Naive thymus-derived CD4-positive, alpha-beta T cell (primary cell): ENCODE results near the gene ZNF91. TPM values are rescaled to one million over a fixed set of nuclear protein-coding genes. Genes with fewer than 3 reads are reported as not detected.

ENCODE experiments used
- ATAC-seq: fragments of 150-1000 bp; cut with Tn5 transposase; 2 replicates; pipeline ENCODE4 v1.10.0; 2021; ENCODE audit warnings: mild to moderate bottlenecking, moderate library complexity
- CTCF ChIA-PET: fragments of 350-600 bp; sonication (Branson Sonifier 250); formaldehyde crosslinking; loops from one replicate; lab custom pipeline; 2021; ENCODE audit warnings: antibody characterized with exemption; lab: Charles Lee
- POLR2A ChIA-PET: fragments of 350-600 bp; sonication (Branson Sonifier 250); formaldehyde crosslinking; loops from one replicate; lab custom pipeline; 2021; ENCODE audit warnings: antibody characterized with exemption, inconsistent platforms; lab: Charles Lee
- DNase-seq, 9 donors: peaks; one replicate each; pipeline versions ENCODE4 v3.0.0 to v3.0.0-alpha.2; 2020 to 2022; ENCODE audit warnings: mixed read lengths in 1 of 9
- H3K27ac ChIP-seq: one replicate; pipeline ENCODE4 v1.7.0; 2013; ENCODE audit warnings: mild to moderate bottlenecking, low read depth, low read length, moderate library complexity
- H3K27me3 ChIP-seq, 2 donors: one replicate each; pipeline ENCODE4 v1.7.0; 2013; ENCODE audit warnings: low read length in 2 of 2, mild to moderate bottlenecking in 2 of 2, moderate library complexity in 2 of 2; ENCODE audit not compliant: control insufficient read depth in 2 of 2, insufficient read depth in 2 of 2
- H3K36me3 ChIP-seq, 3 experiments: 1 replicate in 2 of 3; 2 replicates in 1 of 3; pipeline ENCODE4 v1.7.0; 2013; ENCODE audit warnings: low read length in 3 of 3, mild to moderate bottlenecking in 3 of 3, moderate library complexity in 1 of 3; ENCODE audit not compliant: insufficient read depth in 3 of 3, control insufficient read depth in 2 of 3
- H3K4me1 ChIP-seq, 2 donors: one replicate each; pipeline ENCODE4 v1.7.0; 2013; ENCODE audit warnings: low read length in 2 of 2, mild to moderate bottlenecking in 2 of 2, moderate library complexity in 1 of 2; ENCODE audit not compliant: control insufficient read depth in 2 of 2, insufficient read depth in 2 of 2
- H3K4me3 ChIP-seq: 2 replicates; pipeline ENCODE4 v1.7.0; 2013; ENCODE audit warnings: mild to moderate bottlenecking, low read length
- H3K9me3 ChIP-seq, 3 experiments: 1 replicate in 2 of 3; 2 replicates in 1 of 3; pipeline ENCODE4 v1.7.0; 2013; ENCODE audit warnings: low read length in 3 of 3; ENCODE audit not compliant: control insufficient read depth in 2 of 3
- H3K27ac Mint-ChIP-seq, 9 donors: one replicate each; pipeline ENCODE4 v1.8.0; 2020 to 2022; ENCODE audit warnings: mixed read lengths in 9 of 9, mild to moderate bottlenecking in 8 of 9, moderate library complexity in 5 of 9, inconsistent platforms in 2 of 9
- H3K27me3 Mint-ChIP-seq, 5 donors: one replicate each; pipeline ENCODE4 v1.8.0; 2021 to 2022; ENCODE audit warnings: mixed read lengths in 5 of 5, mild to moderate bottlenecking in 1 of 5
- H3K36me3 Mint-ChIP-seq, 5 donors: one replicate each; pipeline ENCODE4 v1.8.0; 2020 to 2022; ENCODE audit warnings: mixed read lengths in 5 of 5, mild to moderate bottlenecking in 3 of 5, inconsistent platforms in 1 of 5
- H3K4me1 Mint-ChIP-seq, 7 donors: one replicate each; pipeline ENCODE4 v1.8.0; 2020 to 2022; ENCODE audit warnings: mixed read lengths in 7 of 7, mild to moderate bottlenecking in 3 of 7, inconsistent platforms in 1 of 7
- H3K4me3 Mint-ChIP-seq, 10 donors: one replicate each; pipeline ENCODE4 v1.8.0; 2020 to 2022; ENCODE audit warnings: mild to moderate bottlenecking in 10 of 10, mixed read lengths in 10 of 10, moderate library complexity in 6 of 10, inconsistent platforms in 2 of 10
- H3K9me3 Mint-ChIP-seq, 11 donors: one replicate each; pipeline ENCODE4 v1.8.0; 2020 to 2022; ENCODE audit warnings: mixed read lengths in 11 of 11, mild to moderate bottlenecking in 4 of 11, inconsistent platforms in 1 of 11, moderate library complexity in 1 of 11
- intact Hi-C, 2 donors: fragments of 100-400 bp; cut with micrococcal nuclease; formaldehyde crosslinking; loops; one replicate each; pipeline ENCODE4 v1.15.1; 2023
- polyA plus RNA-seq, 2 donors: library from polyadenylated mRNA; unstranded; fragments of 300-500 nt; fragmentation: Illumina TruSeq; gene quantifications; one replicate each; pipeline ENCODE4 v1.2.3, GENCODE V29; 2021
- total RNA-seq, 6 experiments: library from RNA in 5 of 6; stranded (reverse) in 5 of 6; gene quantifications; 1 replicate in 5 of 6; 2 replicates in 1 of 6; pipeline ENCODE4 v1.2.3 and lab custom pipeline; 2021 to 2026

ZNF91 gene
- total and polyA plus RNA-seq, 7 experiments from 2014 or later: 40.5 to 165 (median 85.7) TPM

DNA sequence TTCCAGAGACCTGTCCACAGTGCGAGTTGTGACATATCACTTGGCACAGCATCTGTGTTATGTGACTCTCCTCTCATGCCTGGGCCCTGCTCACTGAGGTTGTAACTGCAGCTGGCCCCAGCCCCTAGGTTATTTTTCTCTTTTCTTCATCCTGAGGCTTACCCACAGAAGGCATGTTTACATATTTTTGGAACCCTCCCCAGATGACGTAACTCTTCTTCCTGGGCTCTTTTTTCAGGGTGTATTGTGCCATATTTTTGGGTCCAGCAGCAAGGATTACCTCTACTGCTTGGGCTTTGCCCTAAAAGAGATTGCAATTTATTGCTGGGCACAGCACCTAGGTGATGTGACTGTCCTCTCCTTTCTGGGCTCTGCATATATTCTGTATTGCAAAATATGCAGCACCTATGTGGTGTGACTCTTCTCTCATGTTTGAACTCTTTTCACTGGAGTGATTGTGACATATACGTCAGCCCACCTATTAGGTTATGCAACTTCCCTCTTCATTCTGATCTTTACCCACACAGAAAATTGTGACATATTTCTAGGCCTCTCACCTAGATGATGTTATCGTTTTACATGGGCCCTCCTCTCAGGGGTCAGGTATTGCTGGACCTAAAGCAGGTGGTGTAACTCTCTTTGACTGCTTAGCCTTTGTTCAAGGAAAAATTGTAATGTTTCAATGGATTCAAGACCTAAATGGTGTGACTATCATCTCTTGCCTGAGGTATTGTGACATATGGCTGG, 80.6 kb downstream of the ZNF91 start:
- Histone ChIP-seq H3K4me1 (no peaks in the 10 kb centered on the region), H3K36me3 (no peaks in the 10 kb centered on the region), H3K27ac (no peak overlapping the region), H3K27me3 (no peaks in the 10 kb centered on the region), H3K9me3 (peaks cover 0 to 3% (median 0%) of the 10 kb centered on the region in 3 experiments), H3K4me3 (no peak overlapping the region)
- Mint-ChIP-seq H3K4me3 (no peak overlapping the region), H3K27ac (no peak overlapping the region), H3K27me3 (no peaks in the 10 kb centered on the region), H3K36me3 (peaks cover 0 to 8% (median 0%) of the 10 kb centered on the region in 5 donors), H3K9me3 (peaks cover 3 to 64% (median 17%) of the 10 kb centered on the region in 11 donors), H3K4me1 (no peaks in the 10 kb centered on the region)
- DNase-seq (no peak), ATAC-seq (no peak)
- intact Hi-C loops: no loop called here
- ChIA-PET CTCF (no interaction called here), POLR2A (no interaction called here)

DNA sequence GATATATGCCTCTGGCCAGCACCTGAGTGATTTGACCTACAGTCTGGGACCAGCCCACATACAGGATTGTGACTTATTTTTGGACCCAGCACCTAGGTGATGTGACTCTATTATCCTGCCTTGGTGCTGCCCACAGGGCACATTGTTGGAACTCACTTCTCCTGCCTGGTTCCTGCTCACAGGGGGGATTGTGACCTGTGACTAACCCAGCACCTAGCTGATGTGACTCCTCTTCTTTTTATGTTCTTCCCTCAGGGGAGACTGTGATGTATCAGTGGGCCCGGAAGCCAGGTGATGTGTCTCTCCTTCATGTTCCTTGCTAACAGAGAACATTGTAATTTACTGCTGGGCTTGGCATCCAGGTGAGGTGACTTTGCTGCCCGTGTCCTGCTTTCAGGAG, 82.1 kb downstream of the ZNF91 start:
- CTCF ChIA-PET: no interaction called here
- Histone ChIP-seq H3K27ac (no peak overlapping the region), H3K4me1 (no peaks in the 10 kb centered on the region), H3K4me3 (no peak overlapping the region), H3K27me3 (no peaks in the 10 kb centered on the region), H3K36me3 (no peaks in the 10 kb centered on the region), H3K9me3 (peaks cover 0 to 3% (median 0%) of the 10 kb centered on the region in 3 experiments)
- ATAC-seq: no peak
- H3K27ac Mint-ChIP-seq: no peak overlapping the region
- H3K36me3 Mint-ChIP-seq: peaks cover 0 to 3% (median 0%) of the 10 kb centered on the region in 5 donors
- POLR2A ChIA-PET: no interaction called here
- intact Hi-C loops: no loop called here
- DNase-seq: no peak
- H3K4me1 Mint-ChIP-seq: no peaks in the 10 kb centered on the region
- H3K9me3 Mint-ChIP-seq: peaks cover 0 to 63% (median 12%) of the 10 kb centered on the region in 11 donors
- no peaks in the 10 kb centered on the region for H3K27me3 Mint-ChIP-seq
- H3K4me3 Mint-ChIP-seq: no peak overlapping the region

DNA sequence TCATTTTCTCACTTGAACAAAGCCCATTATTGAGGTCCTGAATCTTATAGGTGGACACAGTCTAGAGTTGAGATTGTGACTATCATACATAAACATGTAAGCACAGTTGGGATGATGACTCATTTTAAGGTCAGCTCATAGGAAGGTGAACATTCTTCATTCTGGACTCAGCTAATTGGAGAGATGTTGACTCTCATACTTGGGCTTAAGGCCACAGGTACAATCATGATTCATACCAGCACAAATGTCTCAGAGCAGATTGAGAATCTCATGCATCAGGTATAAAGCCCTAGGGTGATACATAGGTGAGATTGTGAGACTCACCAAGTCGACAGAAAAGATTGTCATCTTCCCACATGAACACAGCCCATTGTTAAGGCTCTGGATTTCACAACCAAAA, 82.8 kb downstream of the ZNF91 start:
- H3K4me1 ChIP-seq: no peaks in the 10 kb centered on the region
- CTCF ChIA-PET: no interaction called here
- H3K36me3 Mint-ChIP-seq: peaks cover 0 to 3% (median 0%) of the 10 kb centered on the region in 5 donors
- H3K9me3 ChIP-seq: no peaks in the 10 kb centered on the region
- no peak overlapping the region for H3K27ac Mint-ChIP-seq
- H3K4me3 Mint-ChIP-seq: no peak overlapping the region
- no peak for DNase-seq
- peaks cover 0 to 61% (median 5%) of the 10 kb centered on the region in 11 donors for H3K9me3 Mint-ChIP-seq
- POLR2A ChIA-PET: no interaction called here
- no peak overlapping the region for H3K4me3 ChIP-seq
- intact Hi-C loops: no loop called here
- no peaks in the 10 kb centered on the region for H3K27me3 Mint-ChIP-seq
- no peaks in the 10 kb centered on the region for H3K4me1 Mint-ChIP-seq
- H3K27me3 ChIP-seq: no peaks in the 10 kb centered on the region
- H3K36me3 ChIP-seq: no peaks in the 10 kb centered on the region
- ATAC-seq: no peak
- H3K27ac ChIP-seq: no peak overlapping the region

DNA sequence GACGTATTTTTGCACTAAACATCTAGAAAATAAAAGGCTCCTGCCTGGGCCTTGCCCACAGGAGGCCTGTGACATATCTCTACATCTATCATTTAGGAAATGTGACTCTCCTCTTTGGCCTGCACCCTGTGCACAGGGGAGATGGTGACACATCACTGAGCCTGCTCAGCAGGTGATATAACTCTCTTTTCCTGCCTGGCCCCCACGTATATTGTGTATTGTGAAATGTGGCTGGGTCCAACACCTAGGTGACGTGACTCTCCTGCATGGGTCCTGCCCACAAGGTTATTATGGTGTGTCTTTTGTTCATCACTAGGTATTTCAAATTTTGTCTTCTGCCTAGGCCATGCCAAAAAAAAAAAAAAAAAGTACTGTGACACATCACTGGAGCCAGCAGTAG, 83.7 kb downstream of the ZNF91 start:
- no peak for DNase-seq
- intact Hi-C loops: no loop called here
- Histone ChIP-seq H3K36me3 (no peaks in the 10 kb centered on the region), H3K27ac (no peak overlapping the region), H3K4me1 (no peaks in the 10 kb centered on the region), H3K27me3 (no peaks in the 10 kb centered on the region), H3K4me3 (no peak overlapping the region), H3K9me3 (no peaks in the 10 kb centered on the region)
- no peak for ATAC-seq
- ChIA-PET CTCF (no interaction called here), POLR2A (no interaction called here)
- Mint-ChIP-seq H3K4me3 (no peak overlapping the region), H3K36me3 (peaks cover 0 to 3% (median 0%) of the 10 kb centered on the region in 5 donors), H3K4me1 (no peaks in the 10 kb centered on the region), H3K9me3 (peaks cover 0 to 63% (median 4%) of the 10 kb centered on the region in 11 donors), H3K27me3 (no peaks in the 10 kb centered on the region), H3K27ac (no peak overlapping the region)

DNA sequence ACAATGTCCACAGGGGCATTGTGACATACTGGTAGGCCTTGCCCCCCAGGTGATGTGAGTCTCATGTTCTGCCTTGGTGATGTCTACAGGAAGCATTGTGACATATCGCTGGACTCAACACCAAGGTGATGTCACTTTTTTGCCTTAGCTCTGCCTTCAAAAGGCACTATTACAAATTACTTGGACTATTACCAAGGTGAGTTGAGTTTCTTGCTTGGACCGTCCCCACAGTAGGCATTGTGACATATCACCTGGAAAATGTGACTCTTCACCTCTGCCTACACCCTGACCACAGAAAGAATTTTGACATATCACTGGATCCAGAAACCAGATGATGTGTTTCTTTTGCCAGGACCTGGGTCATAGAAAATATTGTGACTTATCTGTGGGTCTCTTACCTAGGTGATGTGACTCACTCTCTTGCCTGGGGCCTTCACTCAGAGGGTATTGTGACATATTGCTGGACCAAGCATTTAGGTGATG, 84.5 kb downstream of the ZNF91 start:
- peaks cover 0 to 3% (median 0%) of the 10 kb centered on the region in 5 donors for H3K36me3 Mint-ChIP-seq

DNA sequence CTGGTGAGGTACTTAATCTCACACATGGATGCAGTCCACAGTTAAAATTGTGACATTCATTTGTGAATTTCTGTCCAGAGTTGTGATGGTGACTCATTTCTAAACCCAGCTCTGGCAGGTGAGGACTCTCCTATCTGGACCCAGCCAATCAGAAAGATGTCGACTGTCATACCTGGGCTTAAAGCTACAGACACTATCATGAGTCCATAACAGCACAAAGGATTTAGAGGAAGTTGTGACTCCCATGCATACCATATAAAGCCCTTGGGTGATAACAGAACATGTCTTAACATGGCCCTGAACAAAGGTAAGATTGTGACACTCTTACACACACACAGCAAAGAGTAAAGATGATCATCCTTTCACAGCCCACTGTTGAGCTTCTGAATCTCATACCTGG, 85.3 kb downstream of the ZNF91 start:
- Histone ChIP-seq H3K27ac (no peak overlapping the region), H3K4me1 (no peaks in the 10 kb centered on the region), H3K36me3 (no peaks in the 10 kb centered on the region), H3K27me3 (no peaks in the 10 kb centered on the region), H3K9me3 (no peaks in the 10 kb centered on the region), H3K4me3 (no peak overlapping the region)
- ChIA-PET POLR2A (no interaction called here), CTCF (no interaction called here)
- H3K4me3 Mint-ChIP-seq: no peak overlapping the region
- ATAC-seq: no peak
- DNase-seq: no peak
- no peak overlapping the region for H3K27ac Mint-ChIP-seq
- peaks cover 0 to 62% (median 4%) of the 10 kb centered on the region in 11 donors for H3K9me3 Mint-ChIP-seq
- intact Hi-C loops: no loop called here
- H3K4me1 Mint-ChIP-seq: no peaks in the 10 kb centered on the region
- H3K36me3 Mint-ChIP-seq: peaks cover 0 to 3% (median 0%) of the 10 kb centered on the region in 5 donors
- no peaks in the 10 kb centered on the region for H3K27me3 Mint-ChIP-seq

More for the DNA sequence above, 84.5 kb downstream of the ZNF91 start:
- H3K27me3 ChIP-seq: no peaks in the 10 kb centered on the region
- H3K4me1 ChIP-seq: no peaks in the 10 kb centered on the region
- no peaks in the 10 kb centered on the region for H3K27me3 Mint-ChIP-seq
- no peak overlapping the region for H3K27ac ChIP-seq
- CTCF ChIA-PET: no interaction called here
- POLR2A ChIA-PET: no interaction called here
- no peaks in the 10 kb centered on the region for H3K36me3 ChIP-seq
- no peaks in the 10 kb centered on the region for H3K4me1 Mint-ChIP-seq
- ATAC-seq (no peak), DNase-seq (no peak)
- no peak overlapping the region for H3K4me3 Mint-ChIP-seq
- intact Hi-C loops: no loop called here
- peaks cover 0 to 61% (median 4%) of the 10 kb centered on the region in 11 donors for H3K9me3 Mint-ChIP-seq
- H3K4me3 ChIP-seq: no peak overlapping the region
- H3K27ac Mint-ChIP-seq: no peak overlapping the region
- H3K9me3 ChIP-seq: no peaks in the 10 kb centered on the region

DNA sequence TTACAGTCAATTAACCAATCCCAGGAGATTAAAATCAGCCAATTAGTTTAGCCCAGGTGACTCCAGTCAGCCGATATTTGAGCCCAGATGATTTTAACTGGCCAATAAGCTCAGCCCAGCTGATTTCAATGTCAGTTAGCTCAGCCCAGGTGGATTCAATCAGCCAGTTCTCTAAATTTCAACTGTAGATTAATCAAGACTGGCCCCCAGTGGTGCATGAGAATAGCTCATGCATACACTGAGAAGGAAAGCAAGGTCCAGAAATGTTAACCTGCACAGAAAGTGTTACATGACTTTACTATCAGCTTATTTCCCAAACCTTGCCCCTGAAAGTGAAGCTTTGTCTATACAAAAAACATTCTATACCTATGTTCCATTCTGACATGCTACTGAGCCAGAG, 89.7 kb downstream of the ZNF91 start:
- H3K9me3 Mint-ChIP-seq: peaks cover 7 to 40% (median 17%) of the 10 kb centered on the region in 11 donors
- ATAC-seq: no peak
- intact Hi-C loops: no loop called here
- ChIA-PET CTCF (interaction anchor here (0.5 to 1.0 kb wide), 3 partner anchors 12 to 110 kb away, joined by 3 to 4 read pairs (median 3); no protein-coding TSS in a partner anchor), POLR2A (no interaction called here)
- no peak overlapping the region for H3K27ac Mint-ChIP-seq
- Histone ChIP-seq H3K27ac (no peak overlapping the region), H3K4me3 (no peak overlapping the region), H3K9me3 (peaks cover 0 to 7% (median 0%) of the 10 kb centered on the region in 3 experiments), H3K4me1 (no peaks in the 10 kb centered on the region), H3K36me3 (no peaks in the 10 kb centered on the region), H3K27me3 (no peaks in the 10 kb centered on the region)
- H3K4me1 Mint-ChIP-seq: no peaks in the 10 kb centered on the region
- H3K4me3 Mint-ChIP-seq: no peak overlapping the region
- DNase-seq: peak in 1 of 9 donors; percentile 12
- H3K27me3 Mint-ChIP-seq: peaks cover 0 to 12% (median 0%) of the 10 kb centered on the region in 5 donors
- H3K36me3 Mint-ChIP-seq: peaks cover 0 to 5% (median 0%) of the 10 kb centered on the region in 5 donors
